ENCODE data around the gene RAC3.

DNA sequence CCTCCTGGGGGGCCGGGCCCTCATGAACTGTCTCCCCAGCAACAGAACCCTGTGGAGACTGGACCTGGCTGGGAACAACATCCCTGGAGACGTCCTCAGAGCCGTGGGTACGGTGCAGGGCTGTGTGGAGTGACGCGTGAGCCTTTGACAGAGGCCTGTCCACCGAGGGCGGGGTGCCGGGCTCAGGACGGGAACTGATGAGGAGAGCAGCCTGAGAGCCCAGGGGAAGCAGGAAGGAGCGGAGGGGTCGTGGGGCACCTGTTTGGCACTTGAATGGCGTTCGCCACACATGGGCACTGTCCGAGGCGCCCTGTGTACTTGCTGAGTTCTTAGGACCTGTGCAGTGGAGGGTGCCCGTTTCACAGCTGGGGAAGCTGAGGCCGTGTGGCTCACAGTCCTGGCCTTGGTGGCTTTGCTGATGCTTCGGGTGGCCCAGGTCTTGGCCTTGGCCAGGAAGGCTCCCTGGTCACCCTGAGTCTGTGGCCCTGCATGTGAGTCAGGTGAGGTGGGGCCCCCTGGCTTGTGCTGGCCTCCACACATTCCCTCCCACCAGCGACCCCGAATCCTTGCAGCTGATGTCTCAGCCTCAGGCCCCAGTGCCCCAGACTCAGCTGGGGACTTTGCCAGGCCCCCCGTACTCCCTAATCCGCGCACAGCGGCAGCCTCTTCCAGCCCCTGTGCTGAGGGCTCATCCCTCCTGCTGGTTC is 5.9 kb upstream of the RAC3 start:
- TF ChIP-seq, protein P1, sequence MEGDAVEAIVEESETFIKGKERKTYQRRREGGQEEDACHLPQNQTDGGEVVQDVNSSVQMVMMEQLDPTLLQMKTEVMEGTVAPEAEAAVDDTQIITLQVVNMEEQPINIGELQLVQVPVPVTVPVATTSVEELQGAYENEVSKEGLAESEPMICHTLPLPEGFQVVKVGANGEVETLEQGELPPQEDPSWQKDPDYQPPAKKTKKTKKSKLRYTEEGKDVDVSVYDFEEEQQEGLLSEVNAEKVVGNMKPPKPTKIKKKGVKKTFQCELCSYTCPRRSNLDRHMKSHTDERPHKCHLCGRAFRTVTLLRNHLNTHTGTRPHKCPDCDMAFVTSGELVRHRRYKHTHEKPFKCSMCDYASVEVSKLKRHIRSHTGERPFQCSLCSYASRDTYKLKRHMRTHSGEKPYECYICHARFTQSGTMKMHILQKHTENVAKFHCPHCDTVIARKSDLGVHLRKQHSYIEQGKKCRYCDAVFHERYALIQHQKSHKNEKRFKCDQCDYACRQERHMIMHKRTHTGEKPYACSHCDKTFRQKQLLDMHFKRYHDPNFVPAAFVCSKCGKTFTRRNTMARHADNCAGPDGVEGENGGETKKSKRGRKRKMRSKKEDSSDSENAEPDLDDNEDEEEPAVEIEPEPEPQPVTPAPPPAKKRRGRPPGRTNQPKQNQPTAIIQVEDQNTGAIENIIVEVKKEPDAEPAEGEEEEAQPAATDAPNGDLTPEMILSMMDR (IDR thresholded peaks at IDR 0.05): no peak
- TF ChIP-seq EZH2 (IDR thresholded peaks at IDR 0.05): no peak
- no peak for TF ChIP-seq EZH2phosphoT487 (IDR thresholded peaks at IDR 0.05)
